ENCODE measurements around the gene TXNL4B. TPM values are rescaled to one million over a fixed set of nuclear protein-coding genes. Genes with fewer than 3 reads are reported as not detected.

TXNL4B gene
- total RNA-seq, 2 donors from 2014 or later = 3.7 to 38.6 TPM

DNA sequence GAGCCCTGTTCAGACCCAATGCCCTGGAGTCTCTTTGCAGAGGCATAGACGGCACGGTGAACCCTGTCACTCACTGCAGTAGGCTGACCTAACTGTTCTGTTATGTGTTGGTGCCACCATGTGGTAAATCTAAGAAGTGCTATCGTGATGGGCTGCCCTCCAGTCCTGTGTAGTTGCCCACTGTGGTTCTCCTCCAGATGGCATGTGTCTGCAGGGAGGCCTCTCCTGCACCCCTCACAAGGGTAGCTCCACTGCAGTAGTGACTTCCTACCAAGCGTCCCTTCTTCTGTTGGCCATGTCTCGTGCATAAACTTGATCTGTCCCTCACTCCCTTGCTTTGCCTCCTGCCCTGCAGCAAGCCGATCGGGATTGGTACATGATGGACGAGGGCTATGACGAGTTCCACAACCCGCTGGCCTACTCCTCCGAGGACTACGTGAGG, 6.0 kb upstream of the TXNL4B start:
- no peaks in the 10 kb centered on the region for H3K27me3 ChIP-seq (replicated peaks; ENCODE audit: insufficient read depth)
- H3K9me3 ChIP-seq = no peaks in the 10 kb centered on the region
- DNase-seq (ENCODE audit: low spot score) (no peak), ATAC-seq (ENCODE audit: insufficient number of reproducible peaks, low FRiP score, low read depth) (no peak)
- H3K36me3 ChIP-seq = peaks cover 79% of the 10 kb centered on the region
- H3K4me1 ChIP-seq (ENCODE audit: control insufficient read depth in 1 of 2, low read depth in 2 of 2) = peaks cover 8 to 11% of the 10 kb centered on the region in 2 donors
- no peak overlapping the region for H3K27ac ChIP-seq
- no peak overlapping the region for H3K4me3 ChIP-seq
- TF ChIP-seq, protein P1, sequence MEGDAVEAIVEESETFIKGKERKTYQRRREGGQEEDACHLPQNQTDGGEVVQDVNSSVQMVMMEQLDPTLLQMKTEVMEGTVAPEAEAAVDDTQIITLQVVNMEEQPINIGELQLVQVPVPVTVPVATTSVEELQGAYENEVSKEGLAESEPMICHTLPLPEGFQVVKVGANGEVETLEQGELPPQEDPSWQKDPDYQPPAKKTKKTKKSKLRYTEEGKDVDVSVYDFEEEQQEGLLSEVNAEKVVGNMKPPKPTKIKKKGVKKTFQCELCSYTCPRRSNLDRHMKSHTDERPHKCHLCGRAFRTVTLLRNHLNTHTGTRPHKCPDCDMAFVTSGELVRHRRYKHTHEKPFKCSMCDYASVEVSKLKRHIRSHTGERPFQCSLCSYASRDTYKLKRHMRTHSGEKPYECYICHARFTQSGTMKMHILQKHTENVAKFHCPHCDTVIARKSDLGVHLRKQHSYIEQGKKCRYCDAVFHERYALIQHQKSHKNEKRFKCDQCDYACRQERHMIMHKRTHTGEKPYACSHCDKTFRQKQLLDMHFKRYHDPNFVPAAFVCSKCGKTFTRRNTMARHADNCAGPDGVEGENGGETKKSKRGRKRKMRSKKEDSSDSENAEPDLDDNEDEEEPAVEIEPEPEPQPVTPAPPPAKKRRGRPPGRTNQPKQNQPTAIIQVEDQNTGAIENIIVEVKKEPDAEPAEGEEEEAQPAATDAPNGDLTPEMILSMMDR (IDR thresholded peaks at IDR 0.05) = peak; percentile 48

DNA sequence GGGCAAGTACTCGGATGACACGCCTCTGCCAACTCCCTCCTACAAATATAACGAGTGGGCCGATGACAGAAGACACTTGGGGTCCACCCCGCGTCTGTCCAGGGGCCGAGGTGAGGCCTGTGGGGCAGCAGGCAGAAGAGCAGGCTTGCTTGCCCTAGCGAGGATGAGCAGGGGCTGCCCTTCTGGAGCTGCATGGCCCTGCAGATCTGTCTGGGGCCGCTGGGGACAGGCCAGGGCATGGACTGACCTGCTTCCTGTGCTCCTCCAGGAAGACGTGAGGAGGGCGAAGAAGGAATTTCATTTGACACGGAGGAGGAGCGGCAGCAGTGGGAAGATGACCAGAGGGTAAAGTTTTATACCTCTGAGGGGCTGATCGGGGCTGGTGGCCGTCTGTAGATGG, 5.5 kb upstream of the TXNL4B start:
- peaks cover 74% of the 10 kb centered on the region for H3K36me3 ChIP-seq
- no peak for ATAC-seq (ENCODE audit: insufficient number of reproducible peaks, low FRiP score, low read depth)

DNA sequence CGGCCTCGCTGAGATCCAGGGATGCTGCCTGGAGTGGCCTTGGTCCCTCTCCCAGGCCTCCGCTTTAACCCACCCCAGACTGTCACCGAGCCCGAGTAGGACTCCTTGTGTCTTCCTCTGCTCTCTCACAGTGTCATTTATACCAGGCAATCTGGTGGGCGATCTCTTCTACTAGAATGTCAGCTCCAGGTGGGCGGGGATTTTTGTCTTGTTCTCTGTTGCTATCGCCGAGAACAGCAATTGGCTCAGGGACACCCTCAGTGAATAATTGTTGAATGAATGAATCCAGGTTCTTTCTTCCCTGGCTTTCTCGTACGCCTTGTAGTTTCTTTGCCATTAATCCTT, 818 bp upstream of the TXNL4B start:
- Histone ChIP-seq H3K4me1 (ENCODE audit: control insufficient read depth in 1 of 2, low read depth in 2 of 2) (peaks cover 22 to 31% of the 10 kb centered on the region in 2 donors), H3K4me3 (peak overlapping the region; percentile 97), H3K27me3 (replicated peaks; ENCODE audit: insufficient read depth) (no peaks in the 10 kb centered on the region), H3K36me3 (peaks cover 38% of the 10 kb centered on the region), H3K9me3 (no peaks in the 10 kb centered on the region), H3K27ac (peak overlapping the region; percentile 79 to 86)
- no peak for ATAC-seq (ENCODE audit: insufficient number of reproducible peaks, low FRiP score, low read depth)
- TF ChIP-seq, protein P1 (IDR thresholded peaks at IDR 0.05) = no peak
- DNase-seq (ENCODE audit: low spot score) = no peak

More for the DNA sequence above, 5.5 kb upstream of the TXNL4B start:
- H3K27me3 ChIP-seq (replicated peaks; ENCODE audit: insufficient read depth) = no peaks in the 10 kb centered on the region
- no peaks in the 10 kb centered on the region for H3K9me3 ChIP-seq
- TF ChIP-seq, protein P1 (IDR thresholded peaks at IDR 0.05) = no peak
- no peak overlapping the region for H3K4me3 ChIP-seq
- H3K4me1 ChIP-seq (ENCODE audit: control insufficient read depth in 1 of 2, low read depth in 2 of 2) = peaks cover 9 to 12% of the 10 kb centered on the region in 2 donors
- no peak overlapping the region for H3K27ac ChIP-seq
- DNase-seq (ENCODE audit: low spot score) = no peak

DNA sequence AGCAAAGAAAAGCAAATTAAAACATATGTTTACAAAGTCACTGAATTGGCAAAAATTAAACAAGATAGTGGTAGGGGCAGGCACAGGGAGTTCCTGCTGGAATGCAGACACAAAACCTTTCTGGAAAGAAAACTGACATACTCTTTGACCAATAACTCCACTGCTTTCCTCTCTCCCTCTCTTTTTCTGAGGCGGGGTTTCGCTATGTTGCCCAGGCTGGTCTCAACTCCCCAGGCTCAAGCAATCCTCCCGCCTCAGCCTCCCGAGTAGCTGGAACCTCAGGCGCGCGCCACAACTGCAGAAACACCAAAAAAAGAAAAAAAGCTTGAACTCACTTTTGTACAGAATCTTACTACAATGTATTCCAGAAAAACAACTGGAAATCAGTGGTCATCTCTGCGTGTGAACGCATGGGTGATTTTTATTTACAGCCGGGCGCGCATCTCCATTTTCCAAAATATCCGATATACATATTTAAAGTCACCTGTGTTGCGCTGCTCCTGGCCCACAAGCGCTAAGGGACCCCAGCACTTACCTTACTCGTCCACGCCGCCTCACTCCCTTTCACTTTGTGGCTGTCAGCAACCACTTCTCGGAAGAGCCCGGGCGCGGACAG, 480 bp downstream of the TXNL4B start:
- Histone ChIP-seq H3K27me3 (replicated peaks; ENCODE audit: insufficient read depth) (no peaks in the 10 kb centered on the region), H3K9me3 (no peaks in the 10 kb centered on the region), H3K4me3 (peak overlapping the region; percentile 97), H3K4me1 (ENCODE audit: control insufficient read depth in 1 of 2, low read depth in 2 of 2) (peaks cover 22 to 31% of the 10 kb centered on the region in 2 donors), H3K36me3 (peaks cover 41% of the 10 kb centered on the region), H3K27ac (peak overlapping the region; percentile 79 to 86)
- ATAC-seq (ENCODE audit: insufficient number of reproducible peaks, low FRiP score, low read depth) = no peak
- DNase-seq (ENCODE audit: low spot score) = no peak
- TF ChIP-seq, protein P1 (IDR thresholded peaks at IDR 0.05) = no peak

DNA sequence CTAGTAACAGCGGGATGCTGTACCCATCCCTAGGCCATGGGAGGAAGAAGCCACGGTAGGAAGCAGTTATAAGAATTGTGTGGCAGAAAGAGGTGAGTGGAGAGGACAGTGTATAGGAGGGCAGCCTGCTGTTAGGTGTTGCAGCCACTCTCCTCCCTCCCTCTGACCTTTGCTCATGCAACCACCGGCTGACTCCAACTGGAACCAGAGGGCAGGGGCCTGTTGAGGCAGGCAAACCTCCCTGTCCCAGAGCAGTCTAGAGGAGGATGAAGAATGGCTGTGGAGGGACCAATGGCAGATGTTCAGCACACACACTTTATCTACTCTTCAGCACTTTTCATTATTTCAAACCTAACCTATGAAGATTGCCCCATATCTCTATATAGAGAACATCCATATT, 2.2 kb downstream of the TXNL4B start:
- Histone ChIP-seq H3K27me3 (replicated peaks; ENCODE audit: insufficient read depth) (no peaks in the 10 kb centered on the region), H3K4me3 (no peak overlapping the region), H3K4me1 (ENCODE audit: control insufficient read depth in 1 of 2, low read depth in 2 of 2) (peaks cover 22 to 31% of the 10 kb centered on the region in 2 donors), H3K9me3 (no peaks in the 10 kb centered on the region), H3K27ac (no peak overlapping the region), H3K36me3 (peaks cover 36% of the 10 kb centered on the region)
- TF ChIP-seq, protein P1 (IDR thresholded peaks at IDR 0.05) = no peak
- no peak for DNase-seq (ENCODE audit: low spot score)
- no peak for ATAC-seq (ENCODE audit: insufficient number of reproducible peaks, low FRiP score, low read depth)

Measured in thoracic aorta (tissue), 2 donors.